Bronchial epithelial cell (primary cell): ENCODE data around the gene APLP2. TPM values are rescaled to one million over a fixed set of nuclear protein-coding genes. Genes with fewer than 3 reads are reported as not detected.

ENCODE experiments used
- DNase-seq: peaks from one replicate; pipeline ENCODE4 v3.0.0-alpha.2; 2010; ENCODE audit warnings: low read depth
- FAIRE-seq: peaks from 2 replicates; lab custom pipeline; 2011; peaks lifted over from hg19 to GRCh38; lab: Jason Lieb, UNC
- H3K27me3 ChIP-seq: 2 replicates; pipeline ENCODE4 v1.5.1; 2011; ENCODE audit warnings: low read length; ENCODE audit not compliant: control insufficient read depth, insufficient read depth
- H3K36me3 ChIP-seq: 2 replicates; pipeline ENCODE4 v1.5.1; 2011; ENCODE audit warnings: low read length; ENCODE audit not compliant: control insufficient read depth, insufficient read depth
- H3K4me3 ChIP-seq: 2 replicates; pipeline ENCODE4 v1.5.1; 2011; ENCODE audit warnings: mild to moderate bottlenecking, low read depth, low read length, control low read depth
- total RNA-seq: library from RNA; depleted of rRNA; stranded (reverse); fragments of >200 nt; gene quantifications from 2 replicates; pipeline ENCODE4 v1.2.1, GENCODE V29; 2014
- TF ChIP-seq, protein P1 (sequence below): IDR thresholded peaks from 2 replicates; pipeline ENCODE4 v1.5.1; 2011; ENCODE audit warnings: mild to moderate bottlenecking, moderate library complexity, low read length, control low read depth, inconsistent platforms; ENCODE audit not compliant: insufficient read depth, severe bottlenecking

Gene APLP2
- total RNA-seq, 1 donor from 2014 or later, result 504 TPM

DNA sequence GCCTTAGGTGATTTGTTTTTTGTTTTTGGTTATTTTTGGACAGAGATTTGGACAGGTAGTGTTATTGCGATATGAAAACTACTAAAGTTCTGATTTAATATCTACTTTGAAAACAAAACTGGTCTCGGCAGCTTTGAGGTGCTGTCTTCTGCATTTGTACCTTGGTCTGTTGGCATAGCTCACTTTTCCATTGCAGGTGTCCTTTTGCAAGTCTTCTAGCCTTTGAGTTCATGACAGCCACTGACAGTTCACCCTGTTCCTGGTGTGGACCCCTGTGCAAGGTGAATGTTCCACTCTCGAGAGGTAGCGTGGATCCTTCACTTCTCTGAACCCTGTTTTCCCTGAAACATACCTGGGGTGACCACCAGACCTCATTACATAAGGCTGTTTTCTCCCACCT lies 45.0 kb downstream of the APLP2 start:
- FAIRE-seq, result no peak
- TF ChIP-seq, protein P1, sequence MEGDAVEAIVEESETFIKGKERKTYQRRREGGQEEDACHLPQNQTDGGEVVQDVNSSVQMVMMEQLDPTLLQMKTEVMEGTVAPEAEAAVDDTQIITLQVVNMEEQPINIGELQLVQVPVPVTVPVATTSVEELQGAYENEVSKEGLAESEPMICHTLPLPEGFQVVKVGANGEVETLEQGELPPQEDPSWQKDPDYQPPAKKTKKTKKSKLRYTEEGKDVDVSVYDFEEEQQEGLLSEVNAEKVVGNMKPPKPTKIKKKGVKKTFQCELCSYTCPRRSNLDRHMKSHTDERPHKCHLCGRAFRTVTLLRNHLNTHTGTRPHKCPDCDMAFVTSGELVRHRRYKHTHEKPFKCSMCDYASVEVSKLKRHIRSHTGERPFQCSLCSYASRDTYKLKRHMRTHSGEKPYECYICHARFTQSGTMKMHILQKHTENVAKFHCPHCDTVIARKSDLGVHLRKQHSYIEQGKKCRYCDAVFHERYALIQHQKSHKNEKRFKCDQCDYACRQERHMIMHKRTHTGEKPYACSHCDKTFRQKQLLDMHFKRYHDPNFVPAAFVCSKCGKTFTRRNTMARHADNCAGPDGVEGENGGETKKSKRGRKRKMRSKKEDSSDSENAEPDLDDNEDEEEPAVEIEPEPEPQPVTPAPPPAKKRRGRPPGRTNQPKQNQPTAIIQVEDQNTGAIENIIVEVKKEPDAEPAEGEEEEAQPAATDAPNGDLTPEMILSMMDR, result no peak
- Histone ChIP-seq H3K4me3 (no peak overlapping the region), H3K36me3 (peaks cover 18% of the 10 kb centered on the region), H3K27me3 (no peaks in the 10 kb centered on the region)
- DNase-seq, result no peak

DNA sequence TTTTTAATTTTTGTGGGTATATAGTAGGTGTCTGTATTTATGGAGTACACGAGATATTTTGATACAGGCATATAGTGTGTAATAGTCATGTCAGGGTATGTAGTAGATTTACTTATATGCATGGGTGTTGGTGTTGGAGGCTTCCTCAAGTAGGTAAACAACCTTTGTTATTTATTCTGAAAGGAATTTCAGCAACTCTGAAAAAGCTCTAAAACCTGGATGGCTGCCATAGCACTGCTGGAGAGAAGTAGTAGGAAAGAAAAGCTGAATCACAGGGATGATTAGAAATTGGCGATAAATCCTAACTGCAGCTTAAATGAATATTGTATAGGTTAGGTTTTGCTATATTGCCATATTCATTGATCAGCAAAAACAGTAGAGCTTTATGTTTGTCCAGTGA lies 45.5 kb downstream of the APLP2 start:
- TF ChIP-seq, protein P1, result no peak
- DNase-seq, result no peak
- H3K36me3 ChIP-seq, result peaks cover 18% of the 10 kb centered on the region
- no peaks in the 10 kb centered on the region for H3K27me3 ChIP-seq
- no peak overlapping the region for H3K4me3 ChIP-seq
- FAIRE-seq, result no peak

DNA sequence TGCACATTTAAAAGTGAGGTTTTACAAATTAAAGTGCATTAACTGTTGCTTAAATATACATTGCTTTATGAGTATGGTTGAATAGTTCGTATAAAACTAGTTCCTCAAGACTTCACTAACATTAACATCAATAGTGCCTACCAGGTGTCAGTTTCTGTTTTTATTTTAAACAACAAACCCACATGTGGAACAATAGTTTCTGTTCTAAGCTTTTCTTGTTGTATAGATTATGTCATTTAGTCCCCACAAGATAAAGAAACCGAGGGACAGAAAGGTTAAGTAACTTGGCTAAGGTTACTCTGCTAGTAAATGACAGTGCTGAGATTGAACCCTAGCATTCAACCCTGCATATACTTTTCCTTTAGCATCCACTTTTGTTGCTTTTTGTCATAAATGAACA lies 48.5 kb downstream of the APLP2 start:
- Histone ChIP-seq H3K4me3 (no peak overlapping the region), H3K36me3 (peaks cover 14% of the 10 kb centered on the region), H3K27me3 (no peaks in the 10 kb centered on the region)
- TF ChIP-seq, protein P1, result no peak
- FAIRE-seq (no peak), DNase-seq (no peak)

DNA sequence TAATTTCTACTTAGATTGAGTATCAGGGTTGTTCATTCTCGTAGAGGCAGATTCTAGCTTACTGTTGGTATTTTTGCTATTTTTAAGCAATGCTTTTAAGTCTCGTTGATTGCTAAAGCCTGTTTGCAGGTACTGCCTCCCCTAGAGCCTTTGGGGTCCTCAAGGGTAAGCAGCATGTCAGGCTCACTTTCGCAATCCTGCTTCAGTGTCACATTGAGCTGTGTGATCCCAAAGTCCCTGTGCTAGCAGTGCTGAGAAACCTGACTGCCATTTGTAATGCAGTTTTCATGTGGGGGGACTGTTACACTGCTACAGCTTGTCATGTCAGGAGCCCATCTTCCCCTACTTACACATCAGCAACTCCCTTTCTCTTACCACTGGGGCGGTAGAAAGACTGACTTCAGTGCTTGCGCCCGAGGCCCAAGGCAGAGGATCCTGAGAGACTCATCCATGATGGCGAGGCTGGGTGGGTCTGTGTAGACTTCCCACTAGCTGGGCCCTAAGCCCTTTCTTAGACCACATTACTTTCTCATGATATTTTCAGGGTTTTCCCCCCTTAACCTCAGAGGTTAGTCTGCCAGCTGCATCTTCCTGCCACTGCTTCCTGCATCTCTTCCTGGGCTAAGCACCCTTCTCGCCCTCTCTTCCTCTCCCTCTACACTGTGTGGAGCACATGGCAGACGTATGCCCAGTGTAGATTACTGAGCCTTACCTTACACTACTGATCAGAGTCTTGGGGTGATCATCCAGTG lies 49.1 kb downstream of the APLP2 start:
- Histone ChIP-seq H3K36me3 (peaks cover 19% of the 10 kb centered on the region), H3K27me3 (no peaks in the 10 kb centered on the region), H3K4me3 (no peak overlapping the region)
- FAIRE-seq, result no peak
- DNase-seq, result no peak
- TF ChIP-seq, protein P1, result no peak

DNA sequence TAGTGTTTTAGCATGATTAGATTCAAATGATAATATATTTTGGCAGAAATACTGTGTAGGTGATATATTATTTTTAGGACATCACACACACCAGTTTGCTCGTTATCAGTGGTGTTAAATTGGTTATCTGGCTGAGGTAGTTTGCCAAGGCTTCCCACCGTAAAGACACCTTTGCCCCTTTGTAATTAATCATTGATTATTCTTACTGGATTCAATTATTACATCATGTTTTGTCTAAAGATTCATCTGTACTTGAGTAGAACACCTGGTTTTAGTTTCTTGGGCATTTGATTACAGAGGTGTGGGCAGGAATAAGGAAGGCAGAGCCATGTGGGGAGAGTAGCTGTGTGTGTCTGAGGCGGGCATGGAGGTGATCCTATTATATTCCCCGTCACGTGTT lies 50.4 kb downstream of the APLP2 start:
- Histone ChIP-seq H3K27me3 (no peaks in the 10 kb centered on the region), H3K4me3 (no peak overlapping the region), H3K36me3 (peaks cover 18% of the 10 kb centered on the region)
- no peak for FAIRE-seq
- TF ChIP-seq, protein P1, result no peak
- no peak for DNase-seq
